NCI-H2029 (cell line): ENCODE data around the gene ANTKMT.
"Not testable (repeated sequence)": the region's sequence is repeated elsewhere in the genome, so short reads cannot be mapped to it uniquely, and the experiment has no call there.

Source experiments
- DNase-seq: peaks from one replicate; lab custom pipeline; 2025; lab: John Stamatoyannopoulos, UW

Gene ANTKMT

GRCh38 chr16:743794-744500, 23.0 kb downstream of the ANTKMT start:
- no peak for DNase-seq

GRCh38 chr16:745739-746138, 24.8 kb downstream of the ANTKMT start:
- no peak for DNase-seq

GRCh38 chr16:746637-747036, 25.7 kb downstream of the ANTKMT start:
- DNase-seq = no peak

GRCh38 chr16:747978-748746, 27.2 kb downstream of the ANTKMT start:
- no peak for DNase-seq

- DNase-seq = no peak
These were observed 28.1 kb downstream of the ANTKMT start for GRCh38 chr16:749010-749409.

- no peak for DNase-seq
These were observed 29.5 kb downstream of the ANTKMT start for GRCh38 chr16:750485-750884.

GRCh38 chr16:751152-752006, 30.4 kb downstream of the ANTKMT start:
- DNase-seq = no peak

GRCh38 chr16:752007-752312, 31.0 kb downstream of the ANTKMT start:
- DNase-seq = no peak

GRCh38 chr16:754121-754607, 33.2 kb downstream of the ANTKMT start:
- not testable (repeated sequence) for DNase-seq

- DNase-seq = no peak
These were observed 33.7 kb downstream of the ANTKMT start for GRCh38 chr16:754656-755055.

- DNase-seq = no peak
These were observed 35.5 kb downstream of the ANTKMT start for GRCh38 chr16:756428-756827.

- no peak for DNase-seq
These were observed 38.4 kb downstream of the ANTKMT start for GRCh38 chr16:759110-759910.

- DNase-seq = no peak
These were observed 39.1 kb downstream of the ANTKMT start for GRCh38 chr16:760065-760464.

- DNase-seq = no peak
These were observed 39.8 kb downstream of the ANTKMT start, which contains the start of gene MSLN for GRCh38 chr16:760545-761343. MSLN (plus strand) TSS chr16:760734; CDS start chr16:762681, 1,947 bp downstream.

GRCh38 chr16:761625-762513, 40.9 kb downstream of the ANTKMT start:
- no peak for DNase-seq

- no peak for DNase-seq
These were observed 41.8 kb downstream of the ANTKMT start for GRCh38 chr16:762595-763268.

GRCh38 chr16:763369-764183, 42.6 kb downstream of the ANTKMT start:
- DNase-seq = no peak

GRCh38 chr16:764184-764750, 43.3 kb downstream of the ANTKMT start:
- DNase-seq = no peak
